ENCODE data around the gene MRPL20. TPM values are rescaled to one million over a fixed set of nuclear protein-coding genes. Genes with fewer than 3 reads are reported as not detected.

The MRPL20 gene
- polyA plus RNA-seq, 1 donor (not counting 4 experiments of a cell fraction or from before 2014, with no cell fraction given) = 133 TPM

GRCh38 chr1:1381294-1381693 is 25.8 kb downstream of the MRPL20 start:
- no peaks in the 10 kb centered on the region for H3K27me3 ChIP-seq (ENCODE audit: control insufficient read depth, extremely low read depth, insufficient read depth, low read length)
- DNase-seq (ENCODE audit: low read depth, low spot score) (no peak), FAIRE-seq (no peak)
- peaks cover 8% of the 10 kb centered on the region for H3K79me2 ChIP-seq (ENCODE audit: control insufficient read depth, insufficient read depth, low read length)
- H3K9me3 ChIP-seq (ENCODE audit: control insufficient read depth, low read depth, low read length) = no peaks in the 10 kb centered on the region
- no peaks in the 10 kb centered on the region for H4K20me1 ChIP-seq (ENCODE audit: control insufficient read depth, extremely low read depth, insufficient read depth, low read length)
- H3K27ac ChIP-seq (ENCODE audit: control insufficient read depth, insufficient read depth, low read length) = no peak overlapping the region
- H3K4me2 ChIP-seq (ENCODE audit: control insufficient read depth, extremely low read depth, insufficient read depth, low read depth, low read length) = no peak overlapping the region
- H3K4me1 ChIP-seq (ENCODE audit: control insufficient read depth, extremely low read depth, insufficient read depth, low read length) = no peaks in the 10 kb centered on the region
- no peaks in the 10 kb centered on the region for H3K9me1 ChIP-seq (ENCODE audit: control insufficient read depth, extremely low read depth, insufficient read depth, low read length)
- no peak overlapping the region for H3K4me3 ChIP-seq (ENCODE audit: control insufficient read depth in 2 of 3, extremely low read depth in 1 of 3, insufficient read depth in 2 of 3, low read depth in 1 of 3, low read length in 3 of 3)
- TF ChIP-seq, protein P1, sequence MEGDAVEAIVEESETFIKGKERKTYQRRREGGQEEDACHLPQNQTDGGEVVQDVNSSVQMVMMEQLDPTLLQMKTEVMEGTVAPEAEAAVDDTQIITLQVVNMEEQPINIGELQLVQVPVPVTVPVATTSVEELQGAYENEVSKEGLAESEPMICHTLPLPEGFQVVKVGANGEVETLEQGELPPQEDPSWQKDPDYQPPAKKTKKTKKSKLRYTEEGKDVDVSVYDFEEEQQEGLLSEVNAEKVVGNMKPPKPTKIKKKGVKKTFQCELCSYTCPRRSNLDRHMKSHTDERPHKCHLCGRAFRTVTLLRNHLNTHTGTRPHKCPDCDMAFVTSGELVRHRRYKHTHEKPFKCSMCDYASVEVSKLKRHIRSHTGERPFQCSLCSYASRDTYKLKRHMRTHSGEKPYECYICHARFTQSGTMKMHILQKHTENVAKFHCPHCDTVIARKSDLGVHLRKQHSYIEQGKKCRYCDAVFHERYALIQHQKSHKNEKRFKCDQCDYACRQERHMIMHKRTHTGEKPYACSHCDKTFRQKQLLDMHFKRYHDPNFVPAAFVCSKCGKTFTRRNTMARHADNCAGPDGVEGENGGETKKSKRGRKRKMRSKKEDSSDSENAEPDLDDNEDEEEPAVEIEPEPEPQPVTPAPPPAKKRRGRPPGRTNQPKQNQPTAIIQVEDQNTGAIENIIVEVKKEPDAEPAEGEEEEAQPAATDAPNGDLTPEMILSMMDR (optimal IDR thresholded peaks at IDR 0.05 in 1 of 3, IDR thresholded peaks at IDR 0.05 in 1 of 3, conservative IDR thresholded peaks at IDR 0.05 in 1 of 3; ENCODE audit: extremely low read depth in 1 of 3, insufficient read depth in 2 of 3, low read length in 3 of 3) = no peak
- TF ChIP-seq EZH2 (IDR thresholded peaks at IDR 0.05; ENCODE audit: low read length) = no peak
- no peak overlapping the region for H2AFZ ChIP-seq (ENCODE audit: control insufficient read depth, low read length)
- no peak overlapping the region for H3K9ac ChIP-seq (ENCODE audit: control insufficient read depth, extremely low read depth, insufficient read depth, low read length)
- peaks cover 7 to 24% of the 10 kb centered on the region in 2 experiments for H3K36me3 ChIP-seq (ENCODE audit: control insufficient read depth in 2 of 2, extremely low read depth in 1 of 2, insufficient read depth in 2 of 2, low read length in 2 of 2)
- dilution Hi-C loops (cut with MboI; ENCODE audit: extremely low pct_ligation_motif_present, low sequenced_read_pairs) = no loop called here

- Histone ChIP-seq H2AFZ (ENCODE audit: control insufficient read depth, low read length) (no peak overlapping the region), H3K27ac (ENCODE audit: control insufficient read depth, insufficient read depth, low read length) (no peak overlapping the region), H3K4me1 (ENCODE audit: control insufficient read depth, extremely low read depth, insufficient read depth, low read length) (peaks cover 2% of the 10 kb centered on the region), H3K9ac (ENCODE audit: control insufficient read depth, extremely low read depth, insufficient read depth, low read length) (no peak overlapping the region), H3K36me3 (ENCODE audit: control insufficient read depth in 2 of 2, extremely low read depth in 1 of 2, insufficient read depth in 2 of 2, low read length in 2 of 2) (peaks cover 3 to 20% of the 10 kb centered on the region in 2 experiments), H3K4me2 (ENCODE audit: control insufficient read depth, extremely low read depth, insufficient read depth, low read depth, low read length) (no peak overlapping the region), H3K9me1 (ENCODE audit: control insufficient read depth, extremely low read depth, insufficient read depth, low read length) (no peaks in the 10 kb centered on the region), H3K79me2 (ENCODE audit: control insufficient read depth, insufficient read depth, low read length) (peaks cover 8% of the 10 kb centered on the region), H3K27me3 (ENCODE audit: control insufficient read depth, extremely low read depth, insufficient read depth, low read length) (no peaks in the 10 kb centered on the region), H4K20me1 (ENCODE audit: control insufficient read depth, extremely low read depth, insufficient read depth, low read length) (no peaks in the 10 kb centered on the region), H3K9me3 (ENCODE audit: control insufficient read depth, low read depth, low read length) (no peaks in the 10 kb centered on the region), H3K4me3 (ENCODE audit: control insufficient read depth in 2 of 3, extremely low read depth in 1 of 3, insufficient read depth in 2 of 3, low read depth in 1 of 3, low read length in 3 of 3) (no peak overlapping the region)
- TF ChIP-seq EZH2 (IDR thresholded peaks at IDR 0.05; ENCODE audit: low read length) = no peak
- TF ChIP-seq, protein P1 (optimal IDR thresholded peaks at IDR 0.05 in 1 of 3, IDR thresholded peaks at IDR 0.05 in 1 of 3, conservative IDR thresholded peaks at IDR 0.05 in 1 of 3; ENCODE audit: extremely low read depth in 1 of 3, insufficient read depth in 2 of 3, low read length in 3 of 3) = no peak
- no peak for FAIRE-seq
- no peak for DNase-seq (ENCODE audit: low read depth, low spot score)
- dilution Hi-C loops (cut with MboI; ENCODE audit: extremely low pct_ligation_motif_present, low sequenced_read_pairs) = no loop called here
Measured at GRCh38 chr1:1380860-1381259, 26.2 kb downstream of the MRPL20 start.

Data from keratinocyte (primary cell).